HUDEP-2 (cell line): ENCODE measurements around the gene ZNF646.
A peak's percentile ranks its signal among the peaks of the same experiment; 100 is the strongest.
"Not testable (repeated sequence)": the region's sequence is repeated elsewhere in the genome, so short reads cannot be mapped to it uniquely, and the experiment has no call there.

ENCODE experiments used
- DNase-seq, 76 experiments: peaks; one replicate each; lab custom pipeline; 2025; ENCODE audit not compliant: unreplicated experiment in 76 of 76; lab: John Stamatoyannopoulos, UW

ZNF646 gene

GRCh38 chr16:31083556-31083955, 9.3 kb downstream of the ZNF646 start:
- DNase-seq: no peak

GRCh38 chr16:31083981-31084380, 9.8 kb downstream of the ZNF646 start:
- DNase-seq: no peak

GRCh38 chr16:31084584-31085302, 10.5 kb downstream of the ZNF646 start:
- no peak for DNase-seq

GRCh38 chr16:31085411-31085810, 11.2 kb downstream of the ZNF646 start:
- no peak for DNase-seq

GRCh38 chr16:31085873-31086628, 11.8 kb downstream of the ZNF646 start:
- DNase-seq: no peak

- DNase-seq: no peak
Observed at GRCh38 chr16:31086629-31086906, 12.3 kb downstream of the ZNF646 start.

GRCh38 chr16:31087481-31087880, 13.3 kb downstream of the ZNF646 start:
- no peak for DNase-seq

GRCh38 chr16:31087971-31088370, 13.7 kb downstream of the ZNF646 start:
- DNase-seq: no peak

- no peak for DNase-seq
Observed at GRCh38 chr16:31088459-31089183, 14.4 kb downstream of the ZNF646 start, which contains the start of gene PRSS53. Gene PRSS53, minus strand, starts transcription at chr16:31088943. Its CDS starts 134 bp downstream, at chr16:31088809.

GRCh38 chr16:31089199-31089598, 15.0 kb downstream of the ZNF646 start:
- DNase-seq: no peak

- DNase-seq: no peak
Observed at GRCh38 chr16:31090540-31090939, 16.3 kb downstream of the ZNF646 start.

- no peak for DNase-seq
Observed at GRCh38 chr16:31092330-31092729, 18.1 kb downstream of the ZNF646 start.

GRCh38 chr16:31093132-31093703, 19.0 kb downstream of the ZNF646 start:
- DNase-seq: peak in 51 of 76 experiments; percentile 4 to 63 (median 36)

- no peak for DNase-seq
Observed at GRCh38 chr16:31094088-31094423, 19.8 kb downstream of the ZNF646 start.

GRCh38 chr16:31094424-31095120, 20.4 kb downstream of the ZNF646 start, which contains the start of gene VKORC1:
Gene VKORC1, minus strand, starts transcription at chr16:31094797. Its CDS starts 68 bp downstream, at chr16:31094729.
- peak in 74 of 76 experiments; percentile 61 to 96 (median 91) for DNase-seq

GRCh38 chr16:31099860-31100638, 25.8 kb downstream of the ZNF646 start:
- no peak for DNase-seq

- DNase-seq: not testable (repeated sequence)
Observed at GRCh38 chr16:31100876-31101641, 26.8 kb downstream of the ZNF646 start.

- peak in 67 of 76 experiments; percentile 33 to 88 (median 74) for DNase-seq
Observed at GRCh38 chr16:31105677-31106213, 31.5 kb downstream of the ZNF646 start.
